ENCODE results near the gene TMEM141. TPM values are rescaled to one million over a fixed set of nuclear protein-coding genes. Genes with fewer than 3 reads are reported as not detected.
"Not testable (repeated sequence)": the region's sequence is repeated elsewhere in the genome, so short reads cannot be mapped to it uniquely, and the experiment has no call there.

TMEM141 gene
- total and polyA plus RNA-seq, 5 donors from 2014 or later: 20.7 to 39.3 (median 32.9) TPM

DNA sequence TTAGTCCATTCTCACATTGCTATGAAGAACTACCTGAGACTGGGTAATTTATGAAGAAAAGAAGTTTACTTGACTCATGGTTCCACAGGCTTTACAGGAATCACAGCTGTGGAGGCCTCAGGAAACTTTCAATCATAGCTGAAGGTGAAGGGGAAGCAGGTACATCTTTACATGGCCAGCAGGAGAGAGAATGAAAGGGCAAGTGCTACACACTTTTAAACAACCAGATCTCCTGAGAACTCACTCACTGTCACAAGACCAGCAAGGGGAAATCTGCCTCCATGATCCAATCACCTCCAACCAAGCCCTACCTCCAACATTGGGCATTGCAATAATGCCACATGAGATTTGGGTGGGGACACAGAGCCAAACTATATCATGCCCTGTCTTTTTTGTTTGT, 39.3 kb upstream of the TMEM141 start:
- Histone ChIP-seq H3K27ac (ENCODE audit: insufficient read depth, low read length, poor library complexity, severe bottlenecking) (no peak overlapping the region), H3K36me3 (ENCODE audit: control insufficient read depth, insufficient read depth, low read length) (no peaks in the 10 kb centered on the region), H3K27me3 (ENCODE audit: control insufficient read depth, insufficient read depth, low read length) (no peaks in the 10 kb centered on the region), H3K4me1 (ENCODE audit: control insufficient read depth, insufficient read depth, low read length, poor library complexity, severe bottlenecking) (no peaks in the 10 kb centered on the region), H3K4me3 (ENCODE audit: low read depth, low read length) (no peak overlapping the region), H3K9me3 (ENCODE audit: control insufficient read depth in 2 of 2, low read length in 2 of 2) (peaks cover 12 to 21% of the 10 kb centered on the region in 2 experiments)
- H3K27me3 Mint-ChIP-seq: peaks cover 15% of the 10 kb centered on the region
- no peak overlapping the region for H3K4me3 Mint-ChIP-seq
- no peaks in the 10 kb centered on the region for H3K4me1 Mint-ChIP-seq
- H3K36me3 Mint-ChIP-seq: no peaks in the 10 kb centered on the region
- ATAC-seq (ENCODE audit: low read depth in 2 of 2) (no peak), DNase-seq (no peak)
- peaks cover 2 to 22% (median 7%) of the 10 kb centered on the region in 7 donors for H3K9me3 Mint-ChIP-seq
- H3K27ac Mint-ChIP-seq: no peak overlapping the region

DNA sequence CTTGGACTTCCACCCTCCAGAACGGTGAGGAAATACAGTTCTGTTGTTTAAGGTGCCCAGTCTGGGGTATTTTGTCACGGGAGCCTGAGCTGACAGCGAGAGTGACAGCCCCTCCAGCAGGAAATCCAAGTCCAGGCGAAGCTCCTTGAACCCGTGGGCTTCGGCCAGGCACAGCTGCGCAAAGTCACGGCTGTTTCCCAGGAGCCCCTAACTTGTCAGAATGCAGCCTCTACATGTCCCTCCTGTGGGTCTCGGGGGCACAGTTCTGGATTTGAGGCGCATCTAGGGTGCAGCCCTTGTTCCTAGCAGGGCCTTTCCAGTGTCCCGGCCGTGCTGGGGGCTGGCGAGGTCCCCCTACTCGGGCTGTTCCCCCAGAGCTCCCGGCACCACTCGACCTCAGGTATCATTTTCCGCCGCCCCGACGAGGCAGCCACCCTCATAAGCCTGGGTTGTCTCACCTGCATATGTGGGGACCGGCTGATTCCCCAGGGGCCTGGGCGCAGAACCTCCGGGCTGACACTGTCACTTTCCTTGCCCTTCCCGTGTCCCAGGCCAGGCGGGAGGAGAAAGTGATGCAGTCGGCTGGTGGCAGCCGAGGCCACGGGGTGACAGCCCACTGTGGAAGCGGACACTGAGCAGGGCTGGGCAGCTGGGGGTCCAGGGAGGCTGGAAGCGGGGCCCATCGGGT, 37.6 kb upstream of the TMEM141 start:
- no peaks in the 10 kb centered on the region for H3K27me3 ChIP-seq (ENCODE audit: control insufficient read depth, insufficient read depth, low read length)
- Mint-ChIP-seq H3K9me3 (peaks cover 2 to 22% (median 7%) of the 10 kb centered on the region in 7 donors), H3K27me3 (peaks cover 15% of the 10 kb centered on the region), H3K4me1 (no peaks in the 10 kb centered on the region), H3K4me3 (no peak overlapping the region), H3K36me3 (no peaks in the 10 kb centered on the region), H3K27ac (no peak overlapping the region)
- no peaks in the 10 kb centered on the region for H3K4me1 ChIP-seq (ENCODE audit: control insufficient read depth, insufficient read depth, low read length, poor library complexity, severe bottlenecking)
- H3K36me3 ChIP-seq (ENCODE audit: control insufficient read depth, insufficient read depth, low read length): no peaks in the 10 kb centered on the region
- no peak for ATAC-seq (ENCODE audit: low read depth in 2 of 2)
- DNase-seq: no peak
- no peak overlapping the region for H3K27ac ChIP-seq (ENCODE audit: insufficient read depth, low read length, poor library complexity, severe bottlenecking)
- no peak overlapping the region for H3K4me3 ChIP-seq (ENCODE audit: low read depth, low read length)
- peaks cover 12 to 21% of the 10 kb centered on the region in 2 experiments for H3K9me3 ChIP-seq (ENCODE audit: control insufficient read depth in 2 of 2, low read length in 2 of 2)

DNA sequence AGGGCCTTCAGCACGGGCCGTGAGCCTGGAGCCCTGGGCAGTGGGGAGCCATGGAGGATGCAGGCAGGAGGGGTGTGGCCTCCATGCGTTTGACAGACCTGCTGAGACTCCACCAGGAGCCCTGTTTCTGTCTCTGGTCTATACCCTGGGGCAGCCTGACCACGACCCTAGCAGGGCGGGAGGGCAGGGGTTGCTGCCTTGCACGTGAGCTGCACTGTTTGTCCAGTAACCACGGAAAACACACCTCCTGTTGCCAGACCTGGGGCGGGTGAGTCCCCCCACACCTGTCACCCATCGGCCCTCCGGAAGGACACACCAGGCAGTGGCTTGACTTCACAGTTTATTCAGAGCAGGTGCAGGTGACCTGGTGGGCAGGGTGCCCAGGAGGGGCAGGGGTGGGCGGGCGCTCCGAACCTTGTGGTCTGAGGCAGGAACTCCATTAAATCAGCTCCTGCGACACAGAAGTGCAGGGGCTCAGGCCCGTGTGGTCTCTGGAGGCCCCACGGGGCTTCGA, 37.0 kb upstream of the TMEM141 start:
- Histone ChIP-seq H3K4me3 (ENCODE audit: low read depth, low read length) (no peak overlapping the region), H3K27ac (ENCODE audit: insufficient read depth, low read length, poor library complexity, severe bottlenecking) (no peak overlapping the region), H3K9me3 (ENCODE audit: control insufficient read depth in 2 of 2, low read length in 2 of 2) (peaks cover 12 to 21% of the 10 kb centered on the region in 2 experiments), H3K36me3 (ENCODE audit: control insufficient read depth, insufficient read depth, low read length) (no peaks in the 10 kb centered on the region), H3K27me3 (ENCODE audit: control insufficient read depth, insufficient read depth, low read length) (no peaks in the 10 kb centered on the region), H3K4me1 (ENCODE audit: control insufficient read depth, insufficient read depth, low read length, poor library complexity, severe bottlenecking) (no peaks in the 10 kb centered on the region)
- Mint-ChIP-seq H3K27ac (no peak overlapping the region), H3K27me3 (peaks cover 15% of the 10 kb centered on the region), H3K9me3 (peaks cover 2 to 22% (median 7%) of the 10 kb centered on the region in 7 donors), H3K4me1 (no peaks in the 10 kb centered on the region), H3K4me3 (no peak overlapping the region), H3K36me3 (no peaks in the 10 kb centered on the region)
- DNase-seq: no peak
- no peak for ATAC-seq (ENCODE audit: low read depth in 2 of 2)

DNA sequence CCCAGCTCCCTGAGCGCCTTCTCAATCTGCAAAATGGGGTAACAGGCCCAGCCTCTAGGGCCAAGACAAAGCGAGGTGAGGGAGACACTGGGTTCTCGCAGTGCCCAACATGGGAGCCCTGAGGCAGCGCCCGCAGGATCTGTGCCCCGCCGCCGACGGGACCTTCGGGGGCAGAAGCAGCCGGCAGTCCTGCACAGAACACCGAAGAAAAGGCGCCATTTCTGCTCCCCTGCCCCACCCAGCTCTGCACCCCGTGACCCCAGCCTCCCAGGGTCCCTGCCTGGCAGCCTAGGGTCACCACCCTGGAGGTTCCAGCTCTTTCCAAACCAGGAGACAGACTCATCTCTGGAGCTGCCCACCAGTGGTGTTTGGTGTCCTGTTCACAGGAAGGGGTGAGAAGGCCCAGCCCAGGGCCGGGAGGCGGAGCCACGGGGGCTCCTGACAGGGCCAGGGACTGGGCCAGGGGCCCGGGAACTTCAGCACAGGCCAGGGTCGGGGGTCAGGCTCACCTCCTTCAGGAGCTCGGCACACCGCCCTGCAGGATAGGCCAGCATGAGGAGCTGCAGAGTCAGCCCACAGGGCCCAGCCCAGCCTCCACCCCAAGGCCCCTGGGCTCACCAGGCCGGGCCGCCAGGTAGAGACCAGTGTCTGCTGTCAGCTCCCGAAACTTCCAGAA, 36.4 kb upstream of the TMEM141 start:
- no peaks in the 10 kb centered on the region for H3K36me3 Mint-ChIP-seq
- no peaks in the 10 kb centered on the region for H3K4me1 Mint-ChIP-seq
- H3K4me3 ChIP-seq (ENCODE audit: low read depth, low read length): no peak overlapping the region
- DNase-seq (no peak), ATAC-seq (ENCODE audit: low read depth in 2 of 2) (no peak)
- H3K27me3 ChIP-seq (ENCODE audit: control insufficient read depth, insufficient read depth, low read length): no peaks in the 10 kb centered on the region
- peaks cover 2 to 22% (median 7%) of the 10 kb centered on the region in 7 donors for H3K9me3 Mint-ChIP-seq
- H3K27ac ChIP-seq (ENCODE audit: insufficient read depth, low read length, poor library complexity, severe bottlenecking): no peak overlapping the region
- H3K27ac Mint-ChIP-seq: no peak overlapping the region
- H3K27me3 Mint-ChIP-seq: peaks cover 15% of the 10 kb centered on the region
- no peak overlapping the region for H3K4me3 Mint-ChIP-seq
- no peaks in the 10 kb centered on the region for H3K36me3 ChIP-seq (ENCODE audit: control insufficient read depth, insufficient read depth, low read length)
- H3K4me1 ChIP-seq (ENCODE audit: control insufficient read depth, insufficient read depth, low read length, poor library complexity, severe bottlenecking): no peaks in the 10 kb centered on the region
- peaks cover 12 to 21% of the 10 kb centered on the region in 2 experiments for H3K9me3 ChIP-seq (ENCODE audit: control insufficient read depth in 2 of 2, low read length in 2 of 2)

DNA sequence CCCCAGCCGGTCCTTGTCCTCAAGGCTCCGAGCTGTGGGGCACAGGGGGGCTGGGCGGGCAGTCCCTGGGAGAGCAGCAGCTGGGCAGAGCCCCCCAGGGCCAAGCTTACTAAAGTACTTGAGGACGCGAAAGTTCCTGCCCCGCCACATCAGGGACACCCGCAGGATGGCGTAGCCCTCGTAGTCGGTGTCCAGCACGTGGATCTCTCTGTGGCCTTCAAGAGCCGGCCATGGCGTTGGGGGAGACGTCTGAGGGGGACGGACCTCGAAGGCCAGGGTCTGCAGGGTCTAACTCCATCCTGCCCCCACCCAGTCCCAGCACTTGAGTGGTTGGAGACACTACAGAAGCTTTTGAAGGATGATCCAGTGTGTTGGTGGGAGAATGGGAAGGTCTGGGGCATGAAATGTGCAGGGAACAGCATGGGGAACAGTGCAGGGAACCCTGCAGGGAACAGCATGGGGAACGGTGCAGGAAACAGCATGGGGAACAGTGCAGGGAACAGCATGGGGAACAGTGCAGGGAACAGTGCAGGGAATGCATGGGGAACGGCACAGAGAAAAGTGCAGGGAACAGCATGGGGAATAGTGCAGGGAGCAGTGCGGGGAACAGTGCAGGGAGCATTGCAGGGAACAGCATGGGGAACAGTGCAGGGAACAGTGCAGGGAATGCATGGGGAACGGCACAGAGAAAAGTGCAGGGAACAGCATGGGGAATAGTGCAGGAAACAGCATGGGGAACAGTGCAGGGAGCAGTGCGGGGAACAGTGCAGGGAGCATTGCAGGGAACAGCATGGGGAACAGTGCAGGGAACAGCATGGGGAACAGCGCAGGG, 35.6 kb upstream of the TMEM141 start:
- peaks cover 12 to 21% of the 10 kb centered on the region in 2 experiments for H3K9me3 ChIP-seq (ENCODE audit: control insufficient read depth in 2 of 2, low read length in 2 of 2)
- not testable (repeated sequence) for H3K4me3 ChIP-seq (ENCODE audit: low read depth, low read length); H3K36me3 ChIP-seq (ENCODE audit: control insufficient read depth, insufficient read depth, low read length); H3K27ac ChIP-seq (ENCODE audit: insufficient read depth, low read length, poor library complexity, severe bottlenecking); H3K36me3 Mint-ChIP-seq; ATAC-seq (ENCODE audit: low read depth in 2 of 2); H3K27ac Mint-ChIP-seq; H3K4me3 Mint-ChIP-seq; H3K27me3 ChIP-seq (ENCODE audit: control insufficient read depth, insufficient read depth, low read length); DNase-seq; H3K4me1 ChIP-seq (ENCODE audit: control insufficient read depth, insufficient read depth, low read length, poor library complexity, severe bottlenecking); H3K4me1 Mint-ChIP-seq
- Mint-ChIP-seq H3K27me3 (peaks cover 12% of the 10 kb centered on the region), H3K9me3 (peaks cover 2 to 22% (median 6%) of the 10 kb centered on the region in 7 donors)

DNA sequence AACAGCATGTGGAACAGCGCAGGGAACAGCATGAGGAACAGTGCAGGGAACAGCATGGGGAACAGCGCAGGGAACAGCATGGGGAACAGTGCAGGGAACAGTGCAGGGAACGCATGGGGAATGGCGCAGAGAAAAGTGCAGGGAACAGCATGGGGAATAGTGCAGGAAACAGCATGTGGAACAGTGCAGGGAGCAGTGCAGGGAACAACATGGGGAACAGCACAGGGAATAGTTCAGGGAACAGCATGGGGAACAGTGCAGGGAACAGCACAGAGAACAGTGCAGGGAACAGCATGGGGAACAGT, 35.1 kb upstream of the TMEM141 start:
- Mint-ChIP-seq H3K9me3 (peaks cover 2 to 17% (median 6%) of the 10 kb centered on the region in 7 donors), H3K27me3 (peaks cover 10% of the 10 kb centered on the region)

DNA sequence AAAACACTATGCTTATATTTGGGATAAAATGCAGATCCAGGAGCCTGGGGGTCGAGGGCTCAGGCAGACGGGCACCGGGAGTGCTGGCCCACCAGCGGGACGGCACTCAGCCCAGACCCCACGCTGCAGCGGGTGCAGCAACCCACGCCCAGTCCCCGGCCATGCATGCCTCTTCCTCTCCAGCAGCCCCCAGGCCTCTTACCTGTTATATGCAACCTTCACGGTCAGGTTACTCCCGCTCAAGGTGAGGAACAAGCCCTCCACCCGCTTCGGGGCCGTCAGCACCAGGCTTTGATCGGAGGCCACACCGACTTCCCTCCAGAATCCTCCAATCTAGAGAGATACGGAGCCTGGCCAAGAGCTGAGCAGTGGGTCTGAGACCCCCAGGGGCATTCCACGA, 34.3 kb upstream of the TMEM141 start:
- Histone ChIP-seq H3K9me3 (ENCODE audit: control insufficient read depth in 2 of 2, low read length in 2 of 2) (peaks cover 5 to 12% of the 10 kb centered on the region in 2 experiments), H3K36me3 (ENCODE audit: control insufficient read depth, insufficient read depth, low read length) (no peaks in the 10 kb centered on the region), H3K4me1 (ENCODE audit: control insufficient read depth, insufficient read depth, low read length, poor library complexity, severe bottlenecking) (no peaks in the 10 kb centered on the region), H3K4me3 (ENCODE audit: low read depth, low read length) (no peak overlapping the region), H3K27me3 (ENCODE audit: control insufficient read depth, insufficient read depth, low read length) (no peaks in the 10 kb centered on the region), H3K27ac (ENCODE audit: insufficient read depth, low read length, poor library complexity, severe bottlenecking) (no peak overlapping the region)
- H3K4me1 Mint-ChIP-seq: peaks cover 0 to 5% (median 0%) of the 10 kb centered on the region in 4 donors
- H3K27me3 Mint-ChIP-seq: peaks cover 10% of the 10 kb centered on the region
- H3K9me3 Mint-ChIP-seq: peaks cover 2 to 10% (median 6%) of the 10 kb centered on the region in 7 donors
- H3K4me3 Mint-ChIP-seq: no peak overlapping the region
- no peaks in the 10 kb centered on the region for H3K36me3 Mint-ChIP-seq
- ATAC-seq (ENCODE audit: low read depth in 2 of 2): no peak
- DNase-seq: no peak
- H3K27ac Mint-ChIP-seq: no peak overlapping the region

More for the DNA sequence above, 35.1 kb upstream of the TMEM141 start:
- no peaks in the 10 kb centered on the region for H3K27me3 ChIP-seq (ENCODE audit: control insufficient read depth, insufficient read depth, low read length)
- DNase-seq: no peak
- Mint-ChIP-seq H3K27ac (no peak overlapping the region), H3K4me3 (no peak overlapping the region), H3K36me3 (no peaks in the 10 kb centered on the region), H3K4me1 (peaks cover 0 to 5% (median 0%) of the 10 kb centered on the region in 4 donors)
- peaks cover 9 to 20% of the 10 kb centered on the region in 2 experiments for H3K9me3 ChIP-seq (ENCODE audit: control insufficient read depth in 2 of 2, low read length in 2 of 2)
- H3K27ac ChIP-seq (ENCODE audit: insufficient read depth, low read length, poor library complexity, severe bottlenecking): no peak overlapping the region
- H3K4me3 ChIP-seq (ENCODE audit: low read depth, low read length): no peak overlapping the region
- no peaks in the 10 kb centered on the region for H3K4me1 ChIP-seq (ENCODE audit: control insufficient read depth, insufficient read depth, low read length, poor library complexity, severe bottlenecking)
- no peak for ATAC-seq (ENCODE audit: low read depth in 2 of 2)
- H3K36me3 ChIP-seq (ENCODE audit: control insufficient read depth, insufficient read depth, low read length): no peaks in the 10 kb centered on the region

All from CD4-positive, CD25-positive, alpha-beta regulatory T cell (primary cell).